Erythroblast (primary cell): ENCODE results near the gene LMCD1.

ENCODE experiments used
- GATA1 ChIP-seq: IDR thresholded peaks from 2 replicates; pipeline ENCODE4 v1.6.1; 2011; ENCODE audit warnings: low read depth, mild to moderate bottlenecking, control low read depth, low read length, moderate library complexity
- POLR2A ChIP-seq: IDR thresholded peaks from 2 replicates; pipeline ENCODE4 v1.6.1; 2011; ENCODE audit warnings: mild to moderate bottlenecking, low read length

DNA sequence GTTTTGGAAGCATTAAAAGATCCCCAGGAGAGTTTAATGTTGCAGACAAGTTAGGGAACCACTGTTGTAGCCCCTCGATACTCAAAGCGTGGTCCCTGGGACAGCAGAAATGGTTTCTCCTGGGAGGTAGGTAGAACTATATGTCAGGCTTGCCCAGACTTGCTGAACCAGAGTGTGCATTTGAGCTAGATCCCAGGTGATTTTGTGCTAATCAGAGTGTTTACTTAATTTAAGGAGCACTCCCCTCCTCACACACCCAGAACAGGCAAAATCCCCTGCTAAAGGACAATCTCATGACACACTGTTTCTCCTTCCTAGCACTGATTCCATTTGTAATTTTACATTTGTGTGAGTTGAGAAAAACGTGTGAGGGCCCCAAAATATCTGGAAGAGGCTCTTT is 24.3 kb downstream of the LMCD1 start:
- no peak for TF ChIP-seq POLR2A
- TF ChIP-seq GATA1 = no peak
